ENCODE data around the gene OSBPL10.
A peak's percentile ranks its signal among the peaks of the same experiment; 100 is the strongest.

The OSBPL10 gene

GRCh38 chr3:31762097-31762764 is 218.8 kb downstream of the OSBPL10 start:
- DNase-seq, result peak; percentile 40

DNA sequence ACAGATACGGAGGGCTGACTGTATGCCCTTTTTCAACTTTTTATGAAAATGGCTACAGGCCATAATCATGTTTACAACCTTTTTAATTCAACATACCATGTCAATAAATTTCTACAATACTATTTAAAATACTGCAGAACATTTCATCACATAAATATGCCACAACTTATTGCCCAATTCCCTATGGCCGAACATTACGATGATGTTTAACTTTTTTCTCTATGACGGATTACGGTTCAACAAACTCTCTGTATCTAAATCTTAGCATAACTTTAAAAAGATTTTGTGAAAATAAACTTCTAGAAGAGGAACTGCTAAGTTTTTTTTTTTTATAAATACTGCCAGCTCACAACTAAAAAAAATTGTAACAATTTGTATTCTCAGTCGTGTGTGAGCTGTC is 220.4 kb downstream of the OSBPL10 start:
- no peak for DNase-seq

DNA sequence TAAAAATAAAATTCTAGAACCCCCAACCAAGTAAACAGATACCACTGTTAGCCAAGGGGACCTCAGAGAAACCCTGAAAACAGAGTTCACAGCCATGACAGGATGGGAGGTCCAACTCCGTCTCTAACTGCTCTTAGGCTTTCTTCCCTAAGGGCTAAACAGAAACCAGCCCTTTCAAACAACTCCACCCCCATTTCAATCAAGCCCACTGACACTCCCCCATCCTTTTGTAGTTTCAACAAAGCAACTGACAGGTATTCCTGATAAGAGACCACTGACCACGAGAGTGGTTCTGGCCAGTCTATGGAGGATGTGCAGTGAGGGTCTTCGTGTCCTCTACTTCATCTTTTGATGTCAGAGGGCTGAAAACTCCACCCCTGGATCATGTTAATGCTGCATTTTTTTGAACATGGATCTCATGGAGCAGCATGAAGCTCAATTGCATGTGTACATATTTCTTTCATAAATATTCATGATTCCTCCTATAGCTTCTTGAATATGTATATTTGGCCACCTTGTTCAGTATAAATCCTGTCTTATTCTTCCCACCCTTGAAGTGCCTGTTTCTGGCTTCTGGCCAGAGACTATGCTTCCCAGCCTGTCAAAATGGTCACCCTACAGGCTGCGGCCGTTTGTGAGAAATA is 222.6 kb downstream of the OSBPL10 start:
- no peak for DNase-seq

DNA sequence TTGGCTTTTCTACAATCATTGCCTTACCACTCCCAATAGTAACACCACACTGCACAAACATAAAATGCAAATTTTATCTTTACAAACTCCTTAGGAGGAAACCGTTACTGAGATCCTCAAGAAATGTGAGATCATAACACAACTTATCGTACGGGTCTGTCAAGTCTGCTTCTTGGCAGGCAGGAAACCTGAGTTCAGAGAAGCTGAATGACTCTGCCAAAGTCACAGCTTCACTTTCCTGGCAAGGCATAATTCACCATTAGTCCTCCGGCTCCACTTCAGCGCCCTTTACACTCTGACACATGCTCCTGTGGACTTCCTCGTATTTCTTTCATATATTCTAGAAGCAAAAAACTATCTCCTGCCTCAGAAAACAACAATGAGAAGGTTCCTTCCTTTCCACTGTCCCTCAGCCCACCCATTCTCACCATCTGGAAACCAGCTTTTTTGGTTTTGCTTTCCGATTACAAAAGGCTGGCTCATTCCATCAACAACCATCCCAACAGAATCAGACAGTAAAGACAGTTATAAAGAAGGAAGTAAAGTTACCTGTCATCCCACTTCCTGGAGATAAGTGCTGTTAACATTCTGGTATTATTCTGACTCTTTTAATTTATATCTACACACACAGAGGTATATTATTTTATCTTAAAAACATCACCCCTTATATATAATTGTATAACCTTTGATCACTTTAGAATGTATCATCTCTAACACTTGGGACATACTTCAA is 225.0 kb downstream of the OSBPL10 start:
- peak; percentile 8 for DNase-seq

GRCh38 chr3:31754575-31755278 is 226.3 kb downstream of the OSBPL10 start:
- no peak for DNase-seq

GRCh38 chr3:31753050-31753425 is 228.0 kb downstream of the OSBPL10 start:
- no peak for DNase-seq

- no peak for DNase-seq
Observed at GRCh38 chr3:31752305-31753049, 228.6 kb downstream of the OSBPL10 start.

DNA sequence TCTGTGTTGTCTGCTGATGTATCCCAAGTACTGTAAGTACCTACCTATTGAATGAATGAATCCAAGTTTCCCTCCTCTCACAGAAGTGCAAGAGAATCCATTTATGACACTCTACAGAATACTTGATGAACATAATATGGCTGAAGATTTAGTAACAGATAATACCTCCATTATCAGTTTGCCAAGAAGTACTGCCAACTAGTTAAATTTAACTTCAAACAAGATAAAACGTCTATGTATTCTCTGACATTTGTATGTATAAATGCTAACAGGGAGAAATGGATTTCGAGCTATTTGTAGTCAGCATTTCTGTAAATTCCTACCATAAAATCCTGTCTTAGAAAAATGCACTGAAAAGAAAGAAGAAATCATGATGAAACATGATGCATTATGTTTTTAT is 230.7 kb downstream of the OSBPL10 start:
- DNase-seq, result no peak

DNA sequence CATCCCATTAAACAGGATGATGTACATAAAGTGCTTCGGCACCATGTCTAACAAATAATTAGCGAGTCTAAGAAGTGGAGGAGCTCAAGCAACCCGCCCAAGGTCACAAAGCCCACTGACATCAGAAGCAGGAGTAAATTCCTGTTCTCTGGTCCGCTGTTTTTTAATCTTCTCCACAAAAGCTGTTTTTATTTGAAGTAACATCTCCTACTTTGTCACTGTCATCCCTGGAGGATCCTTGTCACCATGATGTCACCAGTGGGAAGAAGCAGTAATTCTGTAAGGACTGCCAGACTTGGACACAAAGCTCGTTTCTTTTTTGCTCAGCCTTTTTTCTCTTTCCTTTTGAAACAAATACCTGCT is 232.1 kb downstream of the OSBPL10 start:
- no peak for DNase-seq

- DNase-seq, result no peak
Observed at GRCh38 chr3:31748281-31748932, 232.7 kb downstream of the OSBPL10 start.

DNA sequence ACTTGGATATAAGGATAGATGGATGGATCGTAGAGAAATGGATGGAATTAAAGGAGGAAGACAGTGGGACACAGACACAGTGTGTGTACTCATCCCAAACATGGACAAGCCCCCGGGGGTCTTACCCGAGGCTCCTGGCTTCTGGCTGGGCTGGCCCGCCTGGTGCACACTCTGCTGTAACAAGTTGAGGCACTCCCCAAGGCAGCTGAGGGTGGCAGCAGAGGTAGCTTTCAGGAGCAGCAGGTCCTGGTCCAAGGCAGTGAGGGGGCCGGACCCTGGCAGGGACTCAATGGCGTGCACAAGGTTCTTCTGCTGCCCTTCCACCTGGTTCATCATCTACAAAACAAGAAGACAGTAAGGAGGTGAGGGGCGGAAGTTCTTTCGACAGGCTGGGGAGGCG is 233.3 kb downstream of the OSBPL10 start:
- no peak for DNase-seq

DNA sequence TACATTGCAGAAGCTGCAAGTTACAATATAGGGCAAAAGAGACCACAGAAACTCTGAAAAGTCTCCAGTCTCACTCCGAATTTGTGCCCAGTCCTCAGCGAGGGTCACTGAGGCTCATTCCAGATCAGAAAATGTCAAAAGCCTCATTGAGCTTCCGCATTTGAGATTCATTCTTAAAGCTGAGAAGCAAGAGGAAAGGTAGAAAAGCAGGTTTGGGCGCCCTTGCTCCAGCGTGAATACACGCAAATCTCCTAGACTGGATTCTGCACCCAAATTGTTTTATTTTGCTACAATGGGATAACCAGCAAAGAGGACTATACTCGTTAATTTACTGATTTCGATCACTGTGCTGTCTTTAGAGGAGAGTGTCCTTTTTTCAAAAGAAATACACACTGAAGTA is 236.1 kb downstream of the OSBPL10 start:
- no peak for DNase-seq

GRCh38 chr3:31743331-31744089 is 237.6 kb downstream of the OSBPL10 start:
- peak; percentile 3 for DNase-seq

DNA sequence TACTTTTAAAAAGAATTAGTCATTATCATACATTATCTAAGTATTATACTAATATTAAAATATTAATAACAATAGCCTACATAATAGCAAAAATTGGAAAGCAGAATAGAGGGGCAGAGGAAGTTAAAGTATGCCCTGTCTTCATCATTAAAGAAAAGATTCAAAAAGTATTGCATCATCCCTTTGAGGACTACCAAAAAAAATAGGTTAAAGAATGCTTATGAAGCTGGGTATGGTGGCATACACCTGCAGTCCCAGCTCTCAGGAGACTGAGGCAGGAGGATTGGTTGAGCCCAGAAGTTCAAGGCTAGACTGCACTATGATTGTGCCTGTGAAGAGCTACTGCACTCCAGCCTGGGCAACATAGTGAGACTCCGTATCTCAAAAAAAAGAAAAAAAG is 240.7 kb downstream of the OSBPL10 start:
- DNase-seq, result no peak

GRCh38 chr3:31738412-31738811 is 242.7 kb downstream of the OSBPL10 start:
- DNase-seq, result no peak

DNA sequence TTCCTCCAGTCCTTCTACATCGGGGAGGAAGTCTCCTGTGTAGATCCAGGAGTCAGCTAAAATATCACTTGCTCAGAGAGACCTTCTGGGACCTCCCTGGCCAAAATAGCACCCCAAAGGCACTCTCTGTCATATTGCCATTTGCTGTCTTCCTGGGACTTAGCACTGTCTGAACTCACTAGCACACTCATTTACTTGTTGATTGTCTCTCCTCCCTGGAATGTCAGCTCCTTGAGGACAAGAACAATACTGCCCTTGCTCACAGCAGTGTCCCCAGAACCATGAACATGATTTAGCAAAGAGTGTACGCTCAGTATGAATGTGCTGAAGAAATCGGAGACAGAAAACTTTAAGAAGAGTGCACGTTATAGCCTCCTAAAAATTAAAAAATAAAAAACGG is 245.4 kb downstream of the OSBPL10 start:
- DNase-seq, result no peak

DNA sequence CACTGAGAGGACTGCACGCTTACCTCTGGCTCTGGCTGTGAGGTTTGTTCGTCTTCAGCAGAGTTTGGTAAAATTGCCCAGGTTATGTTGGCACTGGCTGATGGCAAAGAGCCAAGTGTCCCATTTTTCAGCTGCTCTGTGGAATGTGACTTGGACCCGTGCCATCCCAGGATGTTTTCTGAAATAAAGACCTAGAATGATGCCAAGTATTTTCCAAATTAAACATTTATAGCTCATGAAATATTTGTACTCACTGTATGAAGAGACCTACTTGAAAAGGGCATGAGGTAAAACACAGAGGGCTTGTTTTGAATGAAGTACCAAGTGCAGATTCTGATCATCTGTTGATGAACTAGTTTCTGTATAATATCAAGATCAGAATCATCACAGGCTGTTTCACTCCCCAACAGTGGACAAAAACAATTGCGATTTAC is 247.8 kb downstream of the OSBPL10 start:
- DNase-seq, result no peak

- no peak for DNase-seq
Observed at GRCh38 chr3:31732548-31732947, 248.5 kb downstream of the OSBPL10 start.

DNA sequence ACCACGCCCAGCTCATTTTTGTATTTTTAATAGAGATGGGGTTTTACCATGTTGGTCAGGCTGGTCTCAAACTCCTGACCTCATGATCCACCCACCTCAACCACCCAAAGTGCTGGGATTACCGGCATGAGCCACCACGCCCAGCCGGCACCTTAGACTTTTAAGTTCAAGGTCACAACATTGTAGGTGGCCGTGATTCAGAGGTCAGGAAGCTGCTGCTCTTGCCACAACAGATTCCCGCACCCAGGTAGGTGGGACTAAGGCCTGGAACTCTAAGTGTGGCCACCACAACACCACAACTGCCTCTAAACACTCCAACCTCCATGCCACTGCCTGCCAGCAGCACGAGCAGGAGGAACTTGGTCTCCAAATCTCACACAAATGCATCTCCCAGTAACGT is 251.5 kb downstream of the OSBPL10 start:
- no peak for DNase-seq

GRCh38 chr3:31729082-31729481 is 252.0 kb downstream of the OSBPL10 start:
- no peak for DNase-seq

- no peak for DNase-seq
Observed at GRCh38 chr3:31728403-31728802, 252.7 kb downstream of the OSBPL10 start.

DNA sequence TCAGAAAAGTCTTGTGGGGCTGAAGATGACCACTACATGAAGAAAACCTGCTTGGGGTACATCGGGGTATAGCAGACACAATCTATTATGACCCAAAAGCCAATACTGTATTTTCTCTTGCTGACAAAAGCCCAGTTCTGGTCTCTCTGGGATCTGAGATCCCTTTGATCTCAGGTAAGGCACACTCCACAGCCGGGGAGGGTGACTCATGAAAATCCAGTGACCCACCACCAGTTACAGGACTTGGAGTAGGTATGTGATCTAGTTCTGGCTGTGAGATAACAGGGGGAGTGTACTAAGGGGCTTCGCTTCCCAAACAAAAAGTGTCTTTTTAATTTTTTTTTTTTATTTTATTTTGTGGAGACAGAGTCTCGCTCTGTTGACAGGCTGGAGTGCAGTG is 255.1 kb downstream of the OSBPL10 start:
- no peak for DNase-seq
